ENCODE results near the gene GLB1L3.

DNA sequence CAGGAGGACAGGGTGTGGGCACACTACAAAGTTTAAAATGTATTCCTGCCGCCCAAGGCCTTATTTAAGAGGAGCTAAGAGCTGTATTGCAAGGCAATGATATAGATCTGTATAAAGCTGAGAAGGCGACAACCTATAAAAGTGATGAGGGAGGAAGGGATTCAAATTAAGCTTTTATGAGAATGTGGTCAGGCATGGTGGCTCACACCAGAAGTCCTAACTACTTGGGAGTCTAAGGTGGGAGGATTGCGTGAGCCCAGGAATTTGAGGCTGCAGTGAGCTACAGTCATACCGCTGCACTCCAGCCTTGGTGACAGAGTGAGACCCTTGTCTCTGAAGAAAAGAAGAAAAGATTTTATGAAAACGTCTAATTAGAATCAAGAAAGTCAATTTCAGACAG lies 9.7 kb upstream of the GLB1L3 start:
- TF ChIP-seq, protein P1, sequence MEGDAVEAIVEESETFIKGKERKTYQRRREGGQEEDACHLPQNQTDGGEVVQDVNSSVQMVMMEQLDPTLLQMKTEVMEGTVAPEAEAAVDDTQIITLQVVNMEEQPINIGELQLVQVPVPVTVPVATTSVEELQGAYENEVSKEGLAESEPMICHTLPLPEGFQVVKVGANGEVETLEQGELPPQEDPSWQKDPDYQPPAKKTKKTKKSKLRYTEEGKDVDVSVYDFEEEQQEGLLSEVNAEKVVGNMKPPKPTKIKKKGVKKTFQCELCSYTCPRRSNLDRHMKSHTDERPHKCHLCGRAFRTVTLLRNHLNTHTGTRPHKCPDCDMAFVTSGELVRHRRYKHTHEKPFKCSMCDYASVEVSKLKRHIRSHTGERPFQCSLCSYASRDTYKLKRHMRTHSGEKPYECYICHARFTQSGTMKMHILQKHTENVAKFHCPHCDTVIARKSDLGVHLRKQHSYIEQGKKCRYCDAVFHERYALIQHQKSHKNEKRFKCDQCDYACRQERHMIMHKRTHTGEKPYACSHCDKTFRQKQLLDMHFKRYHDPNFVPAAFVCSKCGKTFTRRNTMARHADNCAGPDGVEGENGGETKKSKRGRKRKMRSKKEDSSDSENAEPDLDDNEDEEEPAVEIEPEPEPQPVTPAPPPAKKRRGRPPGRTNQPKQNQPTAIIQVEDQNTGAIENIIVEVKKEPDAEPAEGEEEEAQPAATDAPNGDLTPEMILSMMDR (IDR thresholded peaks at IDR 0.05): no peak
- TF ChIP-seq POLR2A (IDR thresholded peaks at IDR 0.05): no peak
